GM12878 (cell line): ENCODE results near the gene PDCD2. TPM values are rescaled to one million over a fixed set of nuclear protein-coding genes. Genes with fewer than 3 reads are reported as not detected.

ENCODE experiments used
- ATAC-seq: fragments of 200-7000 bp; cut with Tn5 transposase; 3 replicates; pipeline ENCODE4 v1.9.1; 2020; ENCODE audit warnings: mild to moderate bottlenecking, moderate library complexity
- BruUV-seq: library from RNA; stranded (reverse); fragments of 400-500 nt; replicated peaks from 2 replicates; lab custom pipeline; 2021; lab: Mats Ljungman, UMichigan
- CTCF ChIA-PET: fragments of 300-600 bp; sonication (Branson Sonifier 250); formaldehyde crosslinking; extraction: SDS; loops from one replicate; lab custom pipeline; 2021; ENCODE audit warnings: inconsistent platforms; lab: Yijun Ruan, JAX
- POLR2A ChIA-PET: fragments of 350-600 bp; formaldehyde crosslinking; extraction: SDS; loops from one replicate; lab custom pipeline; 2021; ENCODE audit warnings: inconsistent platforms; lab: Charles Lee
- RAD21 ChIA-PET: fragments of 300-600 bp; sonication (Branson Sonifier 250); formaldehyde crosslinking; loops from one replicate; lab custom pipeline; 2023; ENCODE audit warnings: antibody characterized with exemption; ENCODE audit not compliant: unreplicated experiment; lab: Charles Lee
- SMC1A ChIA-PET: fragments of 300-600 bp; sonication (Branson Sonifier 250); formaldehyde crosslinking; loops from one replicate; lab custom pipeline; 2023; ENCODE audit not compliant: unreplicated experiment, uncharacterized antibody; lab: Charles Lee
- DNase-seq: peaks from one replicate; pipeline ENCODE4 v3.0.0-alpha.2; 2011; ENCODE audit warnings: low read depth, low spot score
- FAIRE-seq: peaks from 3 replicates; lab custom pipeline; 2011; peaks lifted over from hg19 to GRCh38; lab: Jason Lieb, UNC
- H2AFZ ChIP-seq: 2 replicates; pipeline ENCODE4 v1.6.0; 2011; ENCODE audit warnings: low read depth, low read length, control low read depth; ENCODE audit not compliant: control insufficient read depth
- H3K27ac ChIP-seq: 2 replicates; pipeline ENCODE4 v1.5.1; 2011; ENCODE audit warnings: control low read depth; ENCODE audit not compliant: control insufficient read depth, insufficient read depth
- H3K27me3 ChIP-seq, 2 experiments: replicated peaks in 1 of 2; 2 replicates each; pipeline versions ENCODE4 v1.6.0 to v1.6.1; 2011; ENCODE audit warnings: low read length in 1 of 2; ENCODE audit not compliant: control insufficient read depth in 2 of 2, insufficient read depth in 2 of 2
- H3K36me3 ChIP-seq, 2 experiments: 2 replicates each; pipeline ENCODE4 v1.5.1; 2011; ENCODE audit warnings: low read length in 1 of 2; ENCODE audit not compliant: control insufficient read depth in 2 of 2, insufficient read depth in 2 of 2
- H3K4me1 ChIP-seq: 2 replicates; pipeline ENCODE4 v1.6.1; 2011; ENCODE audit warnings: mild to moderate bottlenecking, low read length, moderate library complexity, mixed read lengths; ENCODE audit not compliant: control insufficient read depth, insufficient read depth
- H3K4me2 ChIP-seq: 2 replicates; pipeline ENCODE4 v1.6.0; 2011; ENCODE audit warnings: control low read depth; ENCODE audit not compliant: control insufficient read depth, insufficient read depth
- H3K4me3 ChIP-seq: fragments of 200-600 bp; sonication (generic); 2 replicates; pipeline ENCODE4 v1.5.1; 2016
- H3K79me2 ChIP-seq: 2 replicates; pipeline ENCODE4 v1.6.0; 2011; ENCODE audit warnings: low read length; ENCODE audit not compliant: control insufficient read depth, insufficient read depth
- H3K9ac ChIP-seq: 2 replicates; pipeline ENCODE4 v1.8.0; 2011; ENCODE audit warnings: low read length, control low read depth, mixed read lengths; ENCODE audit not compliant: control insufficient read depth, insufficient read depth
- H3K9me3 ChIP-seq: replicated peaks from 3 replicates; pipeline ENCODE4 v1.5.1; 2011; ENCODE audit warnings: mild to moderate bottlenecking, low read length; ENCODE audit not compliant: control insufficient read depth, insufficient read depth
- H4K20me1 ChIP-seq: 2 replicates; pipeline ENCODE4 v1.6.0; 2011; ENCODE audit not compliant: control insufficient read depth, insufficient read depth
- CHD2 ChIP-seq: IDR thresholded peaks from 2 replicates; pipeline ENCODE4 v1.6.1; 2011; ENCODE audit warnings: low read depth, low read length, improper control_type of control experiment, borderline replicate concordance
- E2F4 ChIP-seq: IDR thresholded peaks from 2 replicates; pipeline ENCODE4 v1.6.1; 2012; ENCODE audit warnings: low read depth, low read length, improper control_type of control experiment
- FOXM1 ChIP-seq: IDR thresholded peaks from 2 replicates; pipeline ENCODE4 v1.6.1; 2012; ENCODE audit warnings: low read depth, mild to moderate bottlenecking, inconsistent platforms, low read length, moderate library complexity
- HCFC1 ChIP-seq: fragments of 150-350 bp; IDR thresholded peaks from 2 replicates; pipeline ENCODE4 v1.6.1; 2014; ENCODE audit warnings: low read length
- HDAC2 ChIP-seq: fragments of 200-600 bp; sonication (generic); IDR thresholded peaks from 2 replicates; pipeline ENCODE4 v1.6.1; 2017
- IKZF1 ChIP-seq: fragments of 450-650 bp; conservative IDR thresholded peaks from 2 replicates; pipeline ENCODE4 v1.6.1; 2017; ENCODE audit warnings: antibody characterized with exemption, mild to moderate bottlenecking
- JUNB ChIP-seq: IDR thresholded peaks from 2 replicates; pipeline ENCODE4 v1.6.1; 2016; ENCODE audit warnings: antibody characterized with exemption, mild to moderate bottlenecking
- NFIC ChIP-seq: IDR thresholded peaks from 2 replicates; pipeline ENCODE4 v1.6.1; 2012; ENCODE audit warnings: low read depth, mild to moderate bottlenecking, inconsistent platforms, low read length, moderate library complexity
- NRF1 ChIP-seq: conservative IDR thresholded peaks from 2 replicates; pipeline ENCODE4 v1.6.1; 2011; ENCODE audit warnings: mild to moderate bottlenecking, low read depth, low read length, improper control_type of control experiment
- RUNX3 ChIP-seq: IDR thresholded peaks from 2 replicates; pipeline ENCODE4 v1.6.1; 2012; ENCODE audit warnings: low read length, inconsistent platforms
- SMAD1 ChIP-seq: fragments of 450-650 bp; IDR thresholded peaks from 2 replicates; pipeline ENCODE4 v1.6.1; 2018; ENCODE audit warnings: mild to moderate bottlenecking, low read depth; ENCODE audit not compliant: partially characterized antibody
- TCF12 ChIP-seq: IDR thresholded peaks from 2 replicates; pipeline ENCODE4 v1.6.1; 2011; ENCODE audit warnings: low read depth, mild to moderate bottlenecking, low read length
- ZNF207 ChIP-seq: fragments of 450-650 bp; IDR thresholded peaks from 2 replicates; pipeline ENCODE4 v1.6.1; 2014; ENCODE audit warnings: antibody characterized with exemption, mild to moderate bottlenecking, borderline replicate concordance
- WGBS: methylation state at CpG from one replicate; pipeline ENCODE4 v1.1.6; 2016; ENCODE audit warnings: low lambda C conversion rate; ENCODE audit not compliant: insufficient replicate concordance, insufficient coverage; ENCODE audit errors: missing lambda C conversion rate; 5-methylcytosine and 5-hydroxymethylcytosine counted together
- in situ Hi-C: fragments of 300-500 bp; cut with MboI; formaldehyde crosslinking; loops from 9 replicates; pipeline ENCODE4 v1.14.3; 2018; ENCODE audit warnings: mixed read lengths
- intact Hi-C: fragments of 100-400 bp; cut with micrococcal nuclease; formaldehyde crosslinking; loops from one replicate; pipeline ENCODE4 v1.14.2; 2022; ENCODE audit not compliant: unreplicated experiment
- polyA plus RNA-seq, 11 experiments: library from polyadenylated mRNA; depleted of rRNA in 4 of 11; unstranded in 6 of 11; stranded (reverse) in 5 of 11; fragments of >200 nt; fragmentation: Nextera tagmentation in 4 of 11; fragmentation: Illumina TruSeq in 1 of 11; extraction: Ambion mirVana in 4 of 11; extraction: Trizol in 1 of 11; gene quantifications; 1 replicate in 1 of 11; 2 replicates in 10 of 11; pipeline versions ENCODE4 v1.2.1 to v1.2.3, GENCODE V29; 2011 to 2016; ENCODE audit warnings: inconsistent platforms in 2 of 11, missing spikeins in 2 of 11, low read depth in 1 of 11
- total RNA-seq, 4 experiments: library from RNA; depleted of rRNA in 3 of 4; stranded (reverse); fragments of >200 nt in 3 of 4; fragmentation: Illumina TruSeq in 1 of 4; extraction: Trizol in 1 of 4; gene quantifications; 2 replicates each; pipeline versions ENCODE4 v1.2.1 to v1.2.3, GENCODE V29; 2013 to 2021
- TF ChIP-seq, protein P1 (sequence below): IDR thresholded peaks from 2 replicates; pipeline ENCODE4 v1.6.1; 2012; ENCODE audit warnings: low read depth, low read length, improper control_type of control experiment

Gene PDCD2
- total and polyA plus RNA-seq, 10 of the 15 experiments (the other 5 are each of a cell fraction or from before 2014, with no cell fraction given): 27.4 to 154 (median 101) TPM

DNA sequence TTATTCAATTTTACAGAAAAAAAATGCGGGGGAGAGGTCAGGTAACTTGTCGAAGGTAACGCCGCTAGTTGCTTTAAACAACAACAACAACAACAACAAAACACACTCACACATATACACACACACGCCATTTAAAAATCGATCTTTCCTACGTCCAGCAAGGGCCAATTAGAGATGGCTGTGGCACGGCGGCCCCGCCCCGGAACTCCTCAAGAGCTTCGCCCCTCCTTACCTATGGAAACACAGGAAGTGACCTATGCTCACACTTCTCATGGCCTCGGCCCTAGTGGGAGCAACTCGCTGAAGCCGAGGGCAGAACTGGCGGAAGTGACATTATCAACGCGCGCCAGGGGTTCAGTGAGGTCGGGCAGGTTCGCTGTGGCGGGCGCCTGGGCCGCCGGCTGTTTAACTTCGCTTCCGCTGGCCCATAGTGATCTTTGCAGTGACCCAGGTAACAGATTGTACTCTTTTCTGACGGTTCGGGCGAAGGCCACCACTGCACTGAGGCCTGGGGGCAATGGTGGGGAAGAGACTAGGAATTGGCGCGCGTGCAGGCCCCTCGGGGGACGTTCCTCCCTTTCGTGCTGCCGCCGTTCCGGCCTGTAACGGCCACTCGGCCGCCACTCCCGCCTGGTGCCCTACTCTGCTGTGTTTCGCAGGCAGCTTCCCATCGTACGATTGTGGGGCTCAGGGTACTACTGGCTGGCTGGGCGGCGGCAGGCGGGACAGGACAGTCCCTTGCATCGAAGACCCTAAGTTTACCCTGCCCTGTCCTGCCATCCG, 30.2 kb downstream of the PDCD2 start, which contains the start of gene TBP (continued):
- peak; percentile 24; the same call in 1 of the 2 replicates for TF ChIP-seq E2F4
- peak; percentile 77 for TF ChIP-seq RUNX3
- TF ChIP-seq SMAD1: no peak
- TF ChIP-seq CHD2: peak; percentile 81
- TF ChIP-seq NFIC: no peak
- no peak for TF ChIP-seq FOXM1

- Histone ChIP-seq H3K36me3 (peaks cover 0 to 8% of the 10 kb centered on the region in 2 experiments; a peak in 2 of 4 replicates), H3K4me1 (peaks cover 3% of the 10 kb centered on the region; the same call in 1 of the 2 replicates), H3K9me3 (no peaks in the 10 kb centered on the region), H3K4me3 (peak overlapping the region; percentile 76), H3K9ac (peak overlapping the region; percentile 85), H2AFZ (peak overlapping the region; percentile 93), H4K20me1 (peaks cover 4% of the 10 kb centered on the region; the same call in 1 of the 2 replicates), H3K27me3 (no peaks in the 10 kb centered on the region), H3K27ac (peak overlapping the region; percentile 90), H3K79me2 (peaks cover 73% of the 10 kb centered on the region), H3K4me2 (peak overlapping the region; percentile 65)
- ChIA-PET RAD21 (interaction anchor here (0.9 to 1.3 kb wide), 2 partner anchors 12 to 31 kb away, joined by 3 to 4 read pairs; partner anchors contain the start of gene PDCD2), SMC1A (interaction anchor here (0.8 to 1.5 kb wide), 4 partner anchors 14 to 242 kb away, joined by 3 to 8 read pairs (median 3); partner anchors contain the start of gene PDCD2), CTCF (interaction anchor here (1.1 to 1.6 kb wide), 2 partner anchors 23 to 30 kb away, joined by 4 to 6 read pairs; partner anchors contain the start of gene PDCD2), POLR2A (interaction anchor here (0.6 kb wide), 1 partner anchor 958 kb away, joined by 3 read pairs; no protein-coding TSS in a partner anchor)
- no peak for FAIRE-seq
- ATAC-seq: peak; percentile 61
- intact Hi-C loops (loop anchor here (1.0 to 5.0 kb wide), 3 partner anchors 31 to 851 kb away; partner anchors contain the start of genes C6orf120, DYNLT2, ERMARD and PDCD2), in situ Hi-C loops (loop anchor here (5.0 kb wide), 2 partner anchors 801 to 851 kb away; partner anchors contain the start of genes C6orf120, DYNLT2, ERMARD and WDR27)
- no peak for DNase-seq
- WGBS: 4% methylated on average over 13 of the region's 13 CpGs
- BruUV-seq: no TSS peak
- TF ChIP-seq JUNB (no peak), IKZF1 (no peak), TCF12 (no peak), HDAC2 (0 out of 2 replicates have a peak, but pooled peaks have one; percentile 49), SMAD1 (no peak), ZNF207 (peak; percentile 21; the same call in 1 of the 2 replicates), NRF1 (no peak), HCFC1 (no peak)
- TF ChIP-seq, protein P1, sequence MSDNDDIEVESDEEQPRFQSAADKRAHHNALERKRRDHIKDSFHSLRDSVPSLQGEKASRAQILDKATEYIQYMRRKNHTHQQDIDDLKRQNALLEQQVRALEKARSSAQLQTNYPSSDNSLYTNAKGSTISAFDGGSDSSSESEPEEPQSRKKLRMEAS: 0 out of 2 replicates have a peak, but pooled peaks have one; percentile 18
These were observed 30.9 kb downstream of the PDCD2 start for GRCh38 chr6:170553534-170554012.
